Prostate gland (tissue), 2 donors: Measurements from ENCODE around the gene CORO6.

ENCODE experiments used
- CTCF ChIP-seq, 4 experiments: fragments of 200-600 bp in 2 of 4; fragments of 450-650 bp in 2 of 4; sonication (generic) in 2 of 4; IDR thresholded peaks; 1 replicate in 3 of 4; 2 replicates in 1 of 4; pipeline ENCODE4 v1.5.1; 2016 to 2019; ENCODE audit warnings: antibody characterized with exemption in 4 of 4, mild to moderate bottlenecking in 2 of 4, moderate library complexity in 2 of 4
- POLR2A ChIP-seq: fragments of 450-650 bp; IDR thresholded peaks from one replicate; pipeline ENCODE4 v1.6.1; 2016; ENCODE audit warnings: antibody characterized with exemption, mild to moderate bottlenecking
- POLR2AphosphoS5 ChIP-seq: sonication (generic); formaldehyde crosslinking; IDR thresholded peaks from one replicate; pipeline ENCODE4 v1.6.1; 2017; ENCODE audit warnings: antibody characterized with exemption

GRCh38 chr17:29613352-29613837 lies 9.3 kb downstream of the CORO6 start:
- peak; percentile 71 to 92 (median 76) for TF ChIP-seq CTCF (IDR thresholded peaks at IDR 0.05)
- no peak for TF ChIP-seq POLR2A
- TF ChIP-seq POLR2AphosphoS5, result peak; percentile 60
